ENCODE results near the gene ARL6IP6. TPM values are rescaled to one million over a fixed set of nuclear protein-coding genes. Genes with fewer than 3 reads are reported as not detected.

Gene ARL6IP6
- total RNA-seq, 1 experiment from 2014 or later: 41.4 TPM

DNA sequence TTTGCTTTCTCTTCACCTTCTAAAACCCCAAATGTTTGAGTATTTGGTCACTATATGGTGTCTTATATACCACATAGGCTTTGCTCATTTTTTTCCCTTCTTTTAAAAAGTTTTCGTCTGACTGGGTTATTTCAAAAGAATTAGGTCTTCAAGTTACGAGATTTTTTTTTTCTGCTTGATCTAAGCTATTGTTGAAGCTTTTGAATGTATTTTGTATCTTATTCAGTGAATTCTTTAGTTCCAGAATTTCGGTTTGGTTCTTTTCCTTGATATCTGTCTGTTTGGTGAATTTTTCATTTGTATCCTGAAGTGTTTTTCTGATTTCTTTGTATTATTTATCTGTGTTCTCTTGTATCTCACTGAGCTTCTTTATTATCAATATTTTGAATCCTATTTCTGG is 93.5 kb downstream of the ARL6IP6 start:
- no peaks in the 10 kb centered on the region for H3K4me1 Mint-ChIP-seq (ENCODE audit: low read depth, unreplicated experiment)

More for the DNA sequence above, 93.5 kb downstream of the ARL6IP6 start:
- no TSS peak for BruUV-seq (replicated peaks)
- H3K4me1 ChIP-seq: no peaks in the 10 kb centered on the region
- Mint-ChIP-seq H3K27ac (ENCODE audit: unreplicated experiment) (no peak overlapping the region), H3K9me3 (ENCODE audit: unreplicated experiment) (peaks cover 18% of the 10 kb centered on the region), H3K4me3 (ENCODE audit: unreplicated experiment) (no peak overlapping the region), H3K36me3 (ENCODE audit: insufficient read depth, unreplicated experiment) (no peaks in the 10 kb centered on the region), H3K27me3 (ENCODE audit: insufficient read depth, unreplicated experiment) (peaks cover 9% of the 10 kb centered on the region)
- POLR2A ChIA-PET: no interaction called here
- TF ChIP-seq, protein P1, sequence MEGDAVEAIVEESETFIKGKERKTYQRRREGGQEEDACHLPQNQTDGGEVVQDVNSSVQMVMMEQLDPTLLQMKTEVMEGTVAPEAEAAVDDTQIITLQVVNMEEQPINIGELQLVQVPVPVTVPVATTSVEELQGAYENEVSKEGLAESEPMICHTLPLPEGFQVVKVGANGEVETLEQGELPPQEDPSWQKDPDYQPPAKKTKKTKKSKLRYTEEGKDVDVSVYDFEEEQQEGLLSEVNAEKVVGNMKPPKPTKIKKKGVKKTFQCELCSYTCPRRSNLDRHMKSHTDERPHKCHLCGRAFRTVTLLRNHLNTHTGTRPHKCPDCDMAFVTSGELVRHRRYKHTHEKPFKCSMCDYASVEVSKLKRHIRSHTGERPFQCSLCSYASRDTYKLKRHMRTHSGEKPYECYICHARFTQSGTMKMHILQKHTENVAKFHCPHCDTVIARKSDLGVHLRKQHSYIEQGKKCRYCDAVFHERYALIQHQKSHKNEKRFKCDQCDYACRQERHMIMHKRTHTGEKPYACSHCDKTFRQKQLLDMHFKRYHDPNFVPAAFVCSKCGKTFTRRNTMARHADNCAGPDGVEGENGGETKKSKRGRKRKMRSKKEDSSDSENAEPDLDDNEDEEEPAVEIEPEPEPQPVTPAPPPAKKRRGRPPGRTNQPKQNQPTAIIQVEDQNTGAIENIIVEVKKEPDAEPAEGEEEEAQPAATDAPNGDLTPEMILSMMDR (IDR thresholded peaks at IDR 0.05; ENCODE audit: insufficient read depth in 1 of 2, low read depth in 1 of 2, low read length in 1 of 2, severe bottlenecking in 1 of 2, unreplicated experiment in 1 of 2): no peak
- H3K9me3 ChIP-seq: peaks cover 11% of the 10 kb centered on the region; the same call in 1 of the 2 replicates
- no peak for DNase-seq
- no peaks in the 10 kb centered on the region for H3K36me3 ChIP-seq (ENCODE audit: control insufficient read depth, insufficient read depth, low read length)
- no peaks in the 10 kb centered on the region for H3K27me3 ChIP-seq (replicated peaks; ENCODE audit: control insufficient read depth, insufficient read depth, low read length)
- CTCF ChIA-PET: no interaction called here
- intact Hi-C loops (cut with micrococcal nuclease; ENCODE audit: unreplicated experiment): no loop called here
- no peak overlapping the region for H3K4me3 ChIP-seq (ENCODE audit: low read depth, low read length)

Other genes starting within 250 kb of the ARL6IP6 start
- 127 and 138 TPM in 2 replicates for gene PRPF40A, start 1.2 kb upstream of the ARL6IP6 start, total RNA-seq (2022)